ENCODE results near the gene BLTP2.
A peak's percentile ranks its signal among the peaks of the same experiment; 100 is the strongest.

BLTP2 gene

DNA sequence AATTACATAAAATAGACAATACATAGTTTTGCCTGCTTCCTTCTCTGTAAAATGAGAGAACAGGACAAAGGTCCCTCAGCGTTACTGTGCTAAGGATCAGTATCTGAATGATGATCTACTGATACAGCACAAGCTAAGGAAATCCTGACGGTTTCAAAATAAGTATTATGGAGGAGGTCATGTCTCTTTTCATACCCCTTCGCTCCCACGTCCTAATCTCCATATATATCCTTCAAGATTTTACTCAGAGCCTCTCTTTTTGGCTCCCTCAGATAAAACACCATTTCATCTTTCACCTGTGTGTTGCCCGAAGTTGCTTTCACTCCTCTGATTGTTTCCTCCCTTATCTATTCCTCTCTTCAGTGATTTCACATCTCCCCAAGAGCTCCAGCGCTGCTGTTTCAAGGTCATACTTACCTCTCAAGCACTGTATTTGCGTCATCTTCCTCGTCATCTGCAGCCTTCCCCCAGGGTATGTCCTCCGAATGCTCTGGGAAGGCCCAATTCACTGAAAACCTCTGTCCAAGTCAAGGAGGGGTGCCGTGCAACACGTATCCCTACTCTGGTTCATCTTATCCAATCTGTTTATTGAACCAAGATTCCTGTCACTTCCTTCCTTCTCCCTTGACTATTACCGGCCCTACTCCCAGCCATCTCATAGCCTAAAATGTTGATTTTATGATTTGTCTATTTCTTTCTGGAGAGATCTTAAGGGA, 1.2 kb upstream of the BLTP2 start:
- no peak for DNase-seq (ENCODE audit: low read depth, low spot score)
- no peaks in the 10 kb centered on the region for H3K9me3 ChIP-seq (ENCODE audit: insufficient read depth, low read length)
- peak overlapping the region; percentile 17 for H3K9ac ChIP-seq (ENCODE audit: insufficient read length, low read depth)
- H3K4me1 ChIP-seq (ENCODE audit: insufficient read depth, insufficient read length) = no peaks in the 10 kb centered on the region
- no peak for TF ChIP-seq YY1 (IDR thresholded peaks at IDR 0.05; ENCODE audit: insufficient read depth, insufficient read length)
- peaks cover 44% of the 10 kb centered on the region for H3K36me3 ChIP-seq (ENCODE audit: insufficient read depth, insufficient read length, low read length)
- H3K4me3 ChIP-seq (ENCODE audit: insufficient read length, low read depth) = no peak overlapping the region
- no peaks in the 10 kb centered on the region for H3K27me3 ChIP-seq (ENCODE audit: insufficient read depth, insufficient read length)

DNA sequence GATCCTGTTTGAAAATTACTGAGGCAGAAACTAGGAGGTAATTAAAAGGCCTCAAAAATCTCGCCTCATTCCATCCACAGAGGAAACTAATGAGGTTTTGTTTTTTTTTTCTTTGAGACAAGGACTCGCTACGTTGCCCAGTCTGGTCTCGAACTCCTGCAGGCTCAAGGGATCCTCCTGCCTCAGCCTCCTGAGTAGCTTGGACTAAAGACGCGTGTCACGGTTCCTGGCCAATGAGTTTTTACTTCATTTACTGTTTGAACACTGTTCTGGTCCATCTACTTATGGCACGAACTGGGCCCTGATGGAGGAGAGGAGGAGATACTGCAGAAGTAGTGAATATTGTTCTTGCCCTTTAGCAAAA, 600 bp upstream of the BLTP2 start:
- peak overlapping the region; percentile 86 for H3K9ac ChIP-seq (ENCODE audit: insufficient read length, low read depth)
- no peaks in the 10 kb centered on the region for H3K4me1 ChIP-seq (ENCODE audit: insufficient read depth, insufficient read length)
- H3K36me3 ChIP-seq (ENCODE audit: insufficient read depth, insufficient read length, low read length) = peaks cover 46% of the 10 kb centered on the region
- peak overlapping the region; percentile 75 for H3K4me3 ChIP-seq (ENCODE audit: insufficient read length, low read depth)
- DNase-seq (ENCODE audit: low read depth, low spot score) = no peak
- no peaks in the 10 kb centered on the region for H3K9me3 ChIP-seq (ENCODE audit: insufficient read depth, low read length)
- no peaks in the 10 kb centered on the region for H3K27me3 ChIP-seq (ENCODE audit: insufficient read depth, insufficient read length)
- TF ChIP-seq ZNF274 (IDR thresholded peaks at IDR 0.05; ENCODE audit: low read depth, low read length) = no peak
- TF ChIP-seq YY1 (IDR thresholded peaks at IDR 0.05; ENCODE audit: insufficient read depth, insufficient read length) = no peak
- TF ChIP-seq SUZ12 (IDR thresholded peaks at IDR 0.05; ENCODE audit: extremely low read depth, insufficient read depth, insufficient read length) = no peak

DNA sequence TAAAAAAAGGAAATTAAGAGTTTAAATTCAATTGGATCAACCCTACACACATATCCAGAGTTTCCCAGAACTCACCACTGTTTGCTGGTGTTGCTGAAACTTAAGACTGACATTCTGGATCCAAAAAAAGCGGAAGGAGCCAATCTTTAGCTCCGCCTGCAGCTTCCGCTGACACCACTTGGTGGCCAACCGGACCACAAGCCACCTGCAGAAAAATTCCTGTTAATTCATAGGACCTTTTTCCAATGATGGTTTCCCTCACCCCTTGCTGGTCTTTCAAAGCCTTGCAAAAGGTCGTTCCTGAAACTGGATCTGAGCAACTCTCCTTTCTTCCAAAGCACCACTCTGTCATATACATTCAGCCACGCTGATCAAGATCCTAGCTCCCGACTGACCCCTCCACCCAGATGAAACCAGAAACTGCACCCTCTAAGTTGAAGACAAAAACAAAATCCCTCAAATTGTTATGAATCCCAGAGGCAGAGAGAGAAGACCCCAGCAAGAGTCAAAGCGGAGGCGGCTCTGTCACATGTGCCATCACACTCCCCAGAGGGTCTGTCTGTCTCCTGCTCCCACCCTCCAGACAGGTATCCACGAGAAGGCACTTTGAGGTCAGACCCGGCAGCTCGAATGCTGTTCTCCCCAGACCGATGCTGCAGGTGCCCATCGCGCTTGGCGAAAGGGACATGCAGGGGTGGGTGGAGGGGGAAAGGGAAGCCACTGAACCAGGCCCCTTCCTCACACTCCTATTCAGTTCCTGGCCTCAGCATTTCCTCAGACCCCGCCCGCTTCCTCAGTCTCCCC, 773 bp downstream of the BLTP2 start:
- peak overlapping the region; percentile 79 for H3K9ac ChIP-seq (ENCODE audit: insufficient read length, low read depth)
- no peaks in the 10 kb centered on the region for H3K9me3 ChIP-seq (ENCODE audit: insufficient read depth, low read length)
- TF ChIP-seq ZNF274 (IDR thresholded peaks at IDR 0.05; ENCODE audit: low read depth, low read length) (no peak), SUZ12 (IDR thresholded peaks at IDR 0.05; ENCODE audit: extremely low read depth, insufficient read depth, insufficient read length) (no peak), YY1 (IDR thresholded peaks at IDR 0.05; ENCODE audit: insufficient read depth, insufficient read length) (no peak)
- H3K4me1 ChIP-seq (ENCODE audit: insufficient read depth, insufficient read length) = no peaks in the 10 kb centered on the region
- H3K4me3 ChIP-seq (ENCODE audit: insufficient read length, low read depth) = peak overlapping the region; percentile 75
- no peaks in the 10 kb centered on the region for H3K27me3 ChIP-seq (ENCODE audit: insufficient read depth, insufficient read length)
- no peak for DNase-seq (ENCODE audit: low read depth, low spot score)
- peaks cover 56% of the 10 kb centered on the region for H3K36me3 ChIP-seq (ENCODE audit: insufficient read depth, insufficient read length, low read length)

GRCh38 chr17:28641579-28641978, 3.4 kb downstream of the BLTP2 start:
- no peak for DNase-seq (ENCODE audit: low read depth, low spot score)
- Histone ChIP-seq H3K36me3 (ENCODE audit: insufficient read depth, insufficient read length, low read length) (peaks cover 75% of the 10 kb centered on the region), H3K4me3 (ENCODE audit: insufficient read length, low read depth) (no peak overlapping the region), H3K9me3 (ENCODE audit: insufficient read depth, low read length) (no peaks in the 10 kb centered on the region), H3K4me1 (ENCODE audit: insufficient read depth, insufficient read length) (no peaks in the 10 kb centered on the region), H3K9ac (ENCODE audit: insufficient read length, low read depth) (no peak overlapping the region), H3K27me3 (ENCODE audit: insufficient read depth, insufficient read length) (no peaks in the 10 kb centered on the region)
- TF ChIP-seq YY1 (IDR thresholded peaks at IDR 0.05; ENCODE audit: insufficient read depth, insufficient read length) (no peak), ZNF274 (IDR thresholded peaks at IDR 0.05; ENCODE audit: low read depth, low read length) (no peak), SUZ12 (IDR thresholded peaks at IDR 0.05; ENCODE audit: extremely low read depth, insufficient read depth, insufficient read length) (no peak)

GRCh38 chr17:28635506-28635905, 9.5 kb downstream of the BLTP2 start:
- peaks cover 98% of the 10 kb centered on the region for H3K36me3 ChIP-seq (ENCODE audit: insufficient read depth, insufficient read length, low read length)
- no peak overlapping the region for H3K9ac ChIP-seq (ENCODE audit: insufficient read length, low read depth)
- H3K4me1 ChIP-seq (ENCODE audit: insufficient read depth, insufficient read length) = no peaks in the 10 kb centered on the region
- no peaks in the 10 kb centered on the region for H3K27me3 ChIP-seq (ENCODE audit: insufficient read depth, insufficient read length)
- TF ChIP-seq YY1 (IDR thresholded peaks at IDR 0.05; ENCODE audit: insufficient read depth, insufficient read length) (no peak), SUZ12 (IDR thresholded peaks at IDR 0.05; ENCODE audit: extremely low read depth, insufficient read depth, insufficient read length) (no peak)
- H3K4me3 ChIP-seq (ENCODE audit: insufficient read length, low read depth) = no peak overlapping the region
- no peak for DNase-seq (ENCODE audit: low read depth, low spot score)
- no peaks in the 10 kb centered on the region for H3K9me3 ChIP-seq (ENCODE audit: insufficient read depth, low read length)

GRCh38 chr17:28634206-28634865, 10.6 kb downstream of the BLTP2 start:
- Histone ChIP-seq H3K4me1 (ENCODE audit: insufficient read depth, insufficient read length) (no peaks in the 10 kb centered on the region), H3K9ac (ENCODE audit: insufficient read length, low read depth) (no peak overlapping the region), H3K4me3 (ENCODE audit: insufficient read length, low read depth) (no peak overlapping the region), H3K9me3 (ENCODE audit: insufficient read depth, low read length) (no peaks in the 10 kb centered on the region), H3K27me3 (ENCODE audit: insufficient read depth, insufficient read length) (no peaks in the 10 kb centered on the region), H3K36me3 (ENCODE audit: insufficient read depth, insufficient read length, low read length) (peaks cover 95% of the 10 kb centered on the region)
- no peak for DNase-seq (ENCODE audit: low read depth, low spot score)
- TF ChIP-seq YY1 (IDR thresholded peaks at IDR 0.05; ENCODE audit: insufficient read depth, insufficient read length) = no peak
- TF ChIP-seq SUZ12 (IDR thresholded peaks at IDR 0.05; ENCODE audit: extremely low read depth, insufficient read depth, insufficient read length) = no peak
- TF ChIP-seq ZNF274 (IDR thresholded peaks at IDR 0.05; ENCODE audit: low read depth, low read length) = no peak

- TF ChIP-seq ZNF274 (IDR thresholded peaks at IDR 0.05; ENCODE audit: low read depth, low read length) (no peak), YY1 (IDR thresholded peaks at IDR 0.05; ENCODE audit: insufficient read depth, insufficient read length) (no peak), SUZ12 (IDR thresholded peaks at IDR 0.05; ENCODE audit: extremely low read depth, insufficient read depth, insufficient read length) (no peak)
- H3K36me3 ChIP-seq (ENCODE audit: insufficient read depth, insufficient read length, low read length) = peaks cover 85% of the 10 kb centered on the region
- no peak for DNase-seq (ENCODE audit: low read depth, low spot score)
Observed at GRCh38 chr17:28626818-28627217, 18.1 kb downstream of the BLTP2 start.

More at GRCh38 chr17:28626818-28627217, 18.1 kb downstream of the BLTP2 start:
- Histone ChIP-seq H3K9ac (ENCODE audit: insufficient read length, low read depth) (no peak overlapping the region), H3K4me1 (ENCODE audit: insufficient read depth, insufficient read length) (no peaks in the 10 kb centered on the region), H3K27me3 (ENCODE audit: insufficient read depth, insufficient read length) (no peaks in the 10 kb centered on the region), H3K4me3 (ENCODE audit: insufficient read length, low read depth) (no peak overlapping the region), H3K9me3 (ENCODE audit: insufficient read depth, low read length) (no peaks in the 10 kb centered on the region)
